Superior temporal gyrus (tissue), 1 donor: ENCODE results near the gene RHEB.
"Not testable (repeated sequence)": the region's sequence is repeated elsewhere in the genome, so short reads cannot be mapped to it uniquely, and the experiment has no call there.

ENCODE experiments used
- DNase-seq: peaks from one replicate; pipeline ENCODE4 v3.0.0-alpha.2; 2016; ENCODE audit errors: extremely low spot score

The RHEB gene

GRCh38 chr7:151519765-151520418 lies at the start of gene RHEB:
TSS of gene RHEB (minus strand) at chr7:151519895. CDS start at chr7:151519511, 384 bp downstream.
- DNase-seq = peak; percentile 96

GRCh38 chr7:151566897-151567320 lies 47.2 kb upstream of the RHEB start:
- peak; percentile 42 for DNase-seq

GRCh38 chr7:151565541-151565940 lies 45.8 kb upstream of the RHEB start:
- DNase-seq = no peak

- DNase-seq = no peak
Measured at GRCh38 chr7:151560243-151560642, 40.5 kb upstream of the RHEB start.

GRCh38 chr7:151559557-151560183 lies 40.0 kb upstream of the RHEB start:
- no peak for DNase-seq

- DNase-seq = no peak
Measured at GRCh38 chr7:151558575-151558974, 38.9 kb upstream of the RHEB start.

GRCh38 chr7:151556592-151556991 lies 36.9 kb upstream of the RHEB start:
- DNase-seq = no peak

GRCh38 chr7:151553356-151553755 lies 33.7 kb upstream of the RHEB start:
- no peak for DNase-seq

GRCh38 chr7:151552352-151553028 lies 32.8 kb upstream of the RHEB start:
- DNase-seq = no peak

- no peak for DNase-seq
Measured at GRCh38 chr7:151551820-151552219, 32.1 kb upstream of the RHEB start.

GRCh38 chr7:151550656-151551286 lies 31.1 kb upstream of the RHEB start:
- no peak for DNase-seq

- DNase-seq = no peak
Measured at GRCh38 chr7:151549644-151550043, 29.9 kb upstream of the RHEB start.

GRCh38 chr7:151549083-151549482 lies 29.4 kb upstream of the RHEB start:
- no peak for DNase-seq

- no peak for DNase-seq
Measured at GRCh38 chr7:151544183-151544582, 24.5 kb upstream of the RHEB start.

GRCh38 chr7:151542606-151543130 lies 23.0 kb upstream of the RHEB start:
- DNase-seq = no peak

GRCh38 chr7:151541709-151542499 lies 22.2 kb upstream of the RHEB start:
- no peak for DNase-seq

- no peak for DNase-seq
Measured at GRCh38 chr7:151540146-151540545, 20.5 kb upstream of the RHEB start.

- DNase-seq = peak; percentile 83
Measured at GRCh38 chr7:151539088-151539671, 19.5 kb upstream of the RHEB start.

GRCh38 chr7:151537818-151538561 lies 18.3 kb upstream of the RHEB start:
- peak; percentile 70 for DNase-seq

- DNase-seq = not testable (repeated sequence)
Measured at GRCh38 chr7:151536178-151536577, 16.5 kb upstream of the RHEB start.
